Endodermal cell (in vitro differentiated cells): ENCODE results near the gene BCOR. TPM values are rescaled to one million over a fixed set of nuclear protein-coding genes. Genes with fewer than 3 reads are reported as not detected.

ENCODE experiments used
- DNase-seq: peaks from one replicate; pipeline ENCODE4 v3.0.0-alpha.2; 2017
- H3K27ac ChIP-seq: 2 replicates; pipeline ENCODE4 v1.5.1; 2013; ENCODE audit warnings: mild to moderate bottlenecking, low read depth, low read length, moderate library complexity
- H3K27me3 ChIP-seq: 2 replicates; pipeline ENCODE4 v1.6.1; 2013; ENCODE audit warnings: mild to moderate bottlenecking, low read length, moderate library complexity; ENCODE audit not compliant: insufficient read depth, control insufficient read depth, poor library complexity, severe bottlenecking
- H3K36me3 ChIP-seq: 2 replicates; pipeline ENCODE4 v1.7.0; 2013; ENCODE audit warnings: mild to moderate bottlenecking, low read length, moderate library complexity; ENCODE audit not compliant: control insufficient read depth, insufficient read depth
- H3K4me1 ChIP-seq: one replicate; pipeline ENCODE4 v1.7.0; 2013; ENCODE audit warnings: low read length; ENCODE audit not compliant: control insufficient read depth, insufficient read depth
- H3K4me3 ChIP-seq: 2 replicates; pipeline ENCODE4 v1.5.1; 2013; ENCODE audit warnings: mild to moderate bottlenecking, low read length, moderate library complexity
- H3K9ac ChIP-seq: 2 replicates; pipeline ENCODE4 v1.6.1; 2013; ENCODE audit warnings: mild to moderate bottlenecking, low read length, moderate library complexity; ENCODE audit not compliant: poor library complexity, severe bottlenecking; ENCODE audit errors: extremely low read depth
- H3K9me3 ChIP-seq: 2 replicates; pipeline ENCODE4 v1.6.1; 2013; ENCODE audit warnings: mild to moderate bottlenecking, low read length, moderate library complexity; ENCODE audit not compliant: control insufficient read depth
- H3K27ac Mint-ChIP-seq: 2 replicates; pipeline ENCODE4 v1.8.0; 2020; ENCODE audit warnings: mixed read lengths
- H3K27me3 Mint-ChIP-seq: 2 replicates; pipeline ENCODE4 v1.8.0; 2021; ENCODE audit warnings: mild to moderate bottlenecking, mixed read lengths; ENCODE audit not compliant: insufficient read depth
- H3K36me3 Mint-ChIP-seq: 2 replicates; pipeline ENCODE4 v1.8.0; 2020; ENCODE audit warnings: low read depth, mixed read lengths
- H3K4me1 Mint-ChIP-seq: 2 replicates; pipeline ENCODE4 v1.8.0; 2020; ENCODE audit warnings: mixed read lengths
- H3K4me3 Mint-ChIP-seq: 2 replicates; pipeline ENCODE4 v1.8.0; 2020; ENCODE audit warnings: mild to moderate bottlenecking, moderate library complexity, mixed read lengths
- H3K9me3 Mint-ChIP-seq: 2 replicates; pipeline ENCODE4 v1.8.0; 2020; ENCODE audit warnings: mild to moderate bottlenecking, mixed read lengths
- WGBS, 2 experiments: methylation state at CpG; one replicate each; pipeline versions ENCODE4 v1.1.5 to v1.1.7; 2013; ENCODE audit warnings: missing lambda C conversion rate in 2 of 2, mixed read lengths in 1 of 2; ENCODE audit not compliant: insufficient coverage in 1 of 2, insufficient read length in 1 of 2; 5-methylcytosine and 5-hydroxymethylcytosine counted together
- total RNA-seq, 2 donors: library from RNA; stranded (reverse); fragmentation: NEBNext Ultra II Directional in 1 of 2; extraction: Animal tissue kit (Norgen Biotek cat#: 25700) in 1 of 2; gene quantifications; 2 replicates in 1 of 2; 3 replicates in 1 of 2; pipeline ENCODE4 v1.2.1, GENCODE V29; 2021
- TF ChIP-seq, protein P1 (sequence below): fragments of 200-600 bp; sonication (generic); conservative IDR thresholded peaks from 2 replicates; pipeline ENCODE4 v1.5.0; 2021; ENCODE audit warnings: antibody characterized with exemption, mild to moderate bottlenecking

BCOR gene
- total RNA-seq, 2 donors from 2014 or later: 31.3 to 37.9 TPM

DNA sequence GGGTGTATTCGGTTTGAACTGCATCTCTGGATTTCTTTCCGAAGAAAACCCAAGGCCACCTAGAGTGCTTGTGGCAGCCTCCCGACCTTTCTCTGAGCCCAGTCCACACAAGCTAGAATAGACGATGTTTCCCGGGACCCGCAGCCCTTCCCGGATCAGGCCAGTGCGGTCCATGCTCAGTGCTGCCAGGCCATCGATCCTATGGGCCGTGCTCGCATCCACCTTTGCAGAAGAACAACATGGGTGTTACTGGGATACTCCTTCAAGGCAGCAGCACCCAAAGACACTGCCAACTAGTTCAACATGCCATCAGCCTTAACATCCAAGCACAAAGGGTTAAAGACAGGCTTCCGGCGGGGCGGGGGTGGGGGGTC is 22.8 kb downstream of the BCOR start:
- Histone ChIP-seq H3K9me3 (no peaks in the 10 kb centered on the region), H3K36me3 (peaks cover 38% of the 10 kb centered on the region), H3K9ac (no peak overlapping the region), H3K4me1 (no peaks in the 10 kb centered on the region), H3K27me3 (no peaks in the 10 kb centered on the region), H3K27ac (no peak overlapping the region), H3K4me3 (no peak overlapping the region)
- Mint-ChIP-seq H3K9me3 (peaks cover 7% of the 10 kb centered on the region), H3K4me3 (no peak overlapping the region), H3K36me3 (peaks cover 64% of the 10 kb centered on the region), H3K27ac (no peak overlapping the region), H3K4me1 (peaks cover 12% of the 10 kb centered on the region), H3K27me3 (peaks cover 2% of the 10 kb centered on the region)
- 96% methylated on average over 13 of the region's 14 CpGs; no CpG with 5 or more reads in 1 of the 2 experiments for WGBS, 2 experiments
- TF ChIP-seq, protein P1, sequence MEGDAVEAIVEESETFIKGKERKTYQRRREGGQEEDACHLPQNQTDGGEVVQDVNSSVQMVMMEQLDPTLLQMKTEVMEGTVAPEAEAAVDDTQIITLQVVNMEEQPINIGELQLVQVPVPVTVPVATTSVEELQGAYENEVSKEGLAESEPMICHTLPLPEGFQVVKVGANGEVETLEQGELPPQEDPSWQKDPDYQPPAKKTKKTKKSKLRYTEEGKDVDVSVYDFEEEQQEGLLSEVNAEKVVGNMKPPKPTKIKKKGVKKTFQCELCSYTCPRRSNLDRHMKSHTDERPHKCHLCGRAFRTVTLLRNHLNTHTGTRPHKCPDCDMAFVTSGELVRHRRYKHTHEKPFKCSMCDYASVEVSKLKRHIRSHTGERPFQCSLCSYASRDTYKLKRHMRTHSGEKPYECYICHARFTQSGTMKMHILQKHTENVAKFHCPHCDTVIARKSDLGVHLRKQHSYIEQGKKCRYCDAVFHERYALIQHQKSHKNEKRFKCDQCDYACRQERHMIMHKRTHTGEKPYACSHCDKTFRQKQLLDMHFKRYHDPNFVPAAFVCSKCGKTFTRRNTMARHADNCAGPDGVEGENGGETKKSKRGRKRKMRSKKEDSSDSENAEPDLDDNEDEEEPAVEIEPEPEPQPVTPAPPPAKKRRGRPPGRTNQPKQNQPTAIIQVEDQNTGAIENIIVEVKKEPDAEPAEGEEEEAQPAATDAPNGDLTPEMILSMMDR: no peak
- no peak for DNase-seq

DNA sequence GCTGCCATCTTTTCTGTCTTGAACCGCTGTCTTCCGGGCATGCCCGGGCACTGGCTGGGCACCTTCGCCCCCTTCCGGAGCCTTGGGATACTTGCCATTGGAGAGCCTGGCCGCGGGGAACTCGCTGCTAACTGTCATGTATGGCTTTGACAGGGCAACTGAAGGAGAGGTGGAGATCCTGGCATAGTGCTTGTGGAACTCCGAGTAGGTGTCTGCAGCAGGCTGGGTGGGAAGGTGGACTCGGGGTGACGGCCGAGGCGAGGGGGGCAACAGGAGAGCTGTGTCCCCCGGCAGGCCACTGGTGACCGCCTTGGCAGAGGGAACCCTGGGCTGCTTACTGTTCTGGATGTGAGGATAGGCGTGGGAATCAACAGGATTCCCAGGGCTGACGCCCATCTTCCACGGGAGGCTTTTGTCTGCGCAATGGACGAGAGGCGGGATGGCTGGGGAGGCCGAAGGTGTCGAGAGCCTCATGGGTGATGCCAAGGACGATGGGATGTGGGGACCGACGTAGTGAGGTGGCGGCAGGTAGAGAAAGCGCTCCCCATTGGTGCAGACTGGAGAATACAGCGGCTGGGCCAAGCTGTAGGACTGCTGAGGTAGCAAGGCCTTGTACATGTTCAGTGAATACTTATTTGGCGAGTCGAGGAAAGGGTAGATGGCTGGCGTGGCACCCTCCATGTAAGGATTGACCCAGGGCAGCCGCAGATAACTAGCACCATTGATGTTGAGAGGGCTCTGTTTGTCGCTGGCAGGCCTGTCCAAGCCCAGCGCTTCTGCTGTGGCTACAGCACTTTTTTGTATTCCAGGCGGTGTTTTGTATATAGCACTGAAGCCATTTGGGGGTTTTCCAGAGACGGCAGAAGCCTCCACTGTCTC is 23.4 kb downstream of the BCOR start:
- peaks cover 8% of the 10 kb centered on the region for H3K4me1 Mint-ChIP-seq
- H3K36me3 Mint-ChIP-seq: peaks cover 68% of the 10 kb centered on the region

DNA sequence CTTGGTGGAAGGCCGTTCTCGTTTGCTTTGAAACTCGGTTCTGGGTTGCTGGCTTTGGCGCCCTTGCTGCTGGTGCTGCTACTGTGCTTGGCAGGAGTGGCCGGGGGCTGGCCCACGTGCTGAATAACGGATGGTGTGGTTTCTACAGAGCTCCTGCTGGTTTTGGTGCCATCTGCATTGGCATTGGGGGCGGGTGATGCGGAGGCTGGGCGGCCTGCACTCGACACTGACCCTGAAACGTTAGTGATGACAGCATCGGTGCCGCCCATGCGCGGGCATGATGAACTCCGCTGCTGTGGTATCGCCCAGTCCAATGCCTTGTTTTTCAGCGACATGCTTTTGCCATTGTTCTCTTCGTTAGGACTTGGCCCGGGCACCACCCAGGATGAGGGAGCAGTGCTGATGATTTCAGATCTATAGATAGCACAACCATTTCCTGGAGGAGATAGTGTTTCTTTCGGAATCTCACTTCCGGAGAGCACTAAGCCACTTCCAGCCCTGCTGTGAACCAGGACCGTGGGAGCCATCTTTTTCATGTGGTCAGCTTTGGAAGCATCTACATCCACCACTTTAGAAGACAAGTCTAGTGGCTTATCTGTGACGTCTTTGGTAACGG is 24.2 kb downstream of the BCOR start:
- 80 to 96% methylated on average over 1 to 26 of the region's 26 CpGs for WGBS, 2 experiments

More for the DNA sequence above, 23.4 kb downstream of the BCOR start:
- no peak overlapping the region for H3K27ac ChIP-seq
- no peaks in the 10 kb centered on the region for H3K9me3 ChIP-seq
- H3K4me1 ChIP-seq: no peaks in the 10 kb centered on the region
- 94 to 98% methylated on average over 22 to 37 of the region's 37 CpGs for WGBS, 2 experiments
- H3K4me3 ChIP-seq: no peak overlapping the region
- Mint-ChIP-seq H3K9me3 (peaks cover 5% of the 10 kb centered on the region), H3K4me3 (no peak overlapping the region), H3K27ac (no peak overlapping the region), H3K27me3 (peaks cover under 1% of the 10 kb centered on the region)
- H3K36me3 ChIP-seq: peaks cover 45% of the 10 kb centered on the region
- no peak overlapping the region for H3K9ac ChIP-seq
- DNase-seq: no peak
- TF ChIP-seq, protein P1: no peak
- no peaks in the 10 kb centered on the region for H3K27me3 ChIP-seq

More for the DNA sequence above, 24.2 kb downstream of the BCOR start:
- Histone ChIP-seq H3K36me3 (peaks cover 48% of the 10 kb centered on the region), H3K4me3 (no peak overlapping the region), H3K4me1 (no peaks in the 10 kb centered on the region), H3K27me3 (no peaks in the 10 kb centered on the region), H3K9ac (no peak overlapping the region), H3K27ac (no peak overlapping the region), H3K9me3 (no peaks in the 10 kb centered on the region)
- no peak for DNase-seq
- H3K27ac Mint-ChIP-seq: no peak overlapping the region
- TF ChIP-seq, protein P1: no peak
- H3K9me3 Mint-ChIP-seq: peaks cover 5% of the 10 kb centered on the region
- H3K36me3 Mint-ChIP-seq: peaks cover 76% of the 10 kb centered on the region
- peaks cover under 1% of the 10 kb centered on the region for H3K4me1 Mint-ChIP-seq
- H3K27me3 Mint-ChIP-seq: no peaks in the 10 kb centered on the region
- H3K4me3 Mint-ChIP-seq: no peak overlapping the region
